Gastroesophageal sphincter (tissue), 4 donors: ENCODE measurements around the gene GPR142. TPM values are rescaled to one million over a fixed set of nuclear protein-coding genes. Genes with fewer than 3 reads are reported as not detected.

Experiments
- ATAC-seq: fragments of 150-250 bp; one replicate; pipeline ENCODE4 v1.9.1; 2016; ENCODE audit warnings: mild to moderate bottlenecking, moderate library complexity
- H3K27ac ChIP-seq, 4 donors: fragments of 200-600 bp; sonication (generic) in 3 of 4; 1 replicate in 3 of 4; 2 replicates in 1 of 4; pipeline ENCODE4 v1.5.1; 2016 to 2019
- H3K27me3 ChIP-seq: fragments of 200-600 bp; sonication (generic); one replicate; pipeline ENCODE4 v1.5.1; 2019
- H3K36me3 ChIP-seq, 2 donors: fragments of 200-600 bp; sonication (generic); one replicate each; pipeline ENCODE4 v1.5.1; 2019; ENCODE audit warnings: control low read depth in 1 of 2
- H3K4me1 ChIP-seq, 3 donors: fragments of 200-600 bp; sonication (generic); 1 replicate in 2 of 3; 2 replicates in 1 of 3; pipeline ENCODE4 v1.5.1; 2016 to 2019; ENCODE audit warnings: control low read depth in 2 of 3
- H3K4me3 ChIP-seq, 2 donors: fragments of 200-600 bp; sonication (generic); one replicate each; pipeline ENCODE4 v1.5.1; 2019; ENCODE audit warnings: mild to moderate bottlenecking in 1 of 2, moderate library complexity in 1 of 2
- H3K9me3 ChIP-seq, 3 donors: fragments of 200-600 bp; sonication (generic); one replicate each; pipeline ENCODE4 v1.5.1; 2017 to 2019; ENCODE audit warnings: control low read depth in 2 of 3
- EP300 ChIP-seq: sonication (generic); formaldehyde crosslinking; IDR thresholded peaks from one replicate; pipeline ENCODE4 v1.6.1; 2017; ENCODE audit warnings: antibody characterized with exemption, mild to moderate bottlenecking
- POLR2A ChIP-seq, 2 donors: fragments of 450-650 bp; IDR thresholded peaks; one replicate each; pipeline ENCODE4 v1.6.1; 2017; ENCODE audit warnings: antibody characterized with exemption in 2 of 2, mild to moderate bottlenecking in 2 of 2, moderate library complexity in 1 of 2
- POLR2AphosphoS5 ChIP-seq: sonication (generic); formaldehyde crosslinking; IDR thresholded peaks from one replicate; pipeline ENCODE4 v1.6.1; 2017; ENCODE audit warnings: antibody characterized with exemption
- WGBS, 2 donors: methylation state at CpG; one replicate each; pipeline ENCODE4 v1.1.5; 2018; ENCODE audit warnings: low coverage in 1 of 2; 5-methylcytosine and 5-hydroxymethylcytosine counted together
- total RNA-seq, 4 donors: library from RNA; depleted of rRNA; stranded (reverse); fragments of >200 nt; gene quantifications; one replicate each; pipeline ENCODE4 v1.1.0, GENCODE V29; 2016
- TF ChIP-seq, protein P1 (sequence below), 4 experiments: fragments of 200-600 bp in 2 of 4; fragments of 450-650 bp in 2 of 4; sonication (generic) in 1 of 4; IDR thresholded peaks; one replicate each; pipeline ENCODE4 v1.5.1; 2017 to 2019; ENCODE audit warnings: antibody characterized with exemption in 4 of 4, mild to moderate bottlenecking in 2 of 4, moderate library complexity in 2 of 4

Gene GPR142
- total RNA-seq, 4 donors from 2014 or later = 1.1 TPM; not detected in 3

DNA sequence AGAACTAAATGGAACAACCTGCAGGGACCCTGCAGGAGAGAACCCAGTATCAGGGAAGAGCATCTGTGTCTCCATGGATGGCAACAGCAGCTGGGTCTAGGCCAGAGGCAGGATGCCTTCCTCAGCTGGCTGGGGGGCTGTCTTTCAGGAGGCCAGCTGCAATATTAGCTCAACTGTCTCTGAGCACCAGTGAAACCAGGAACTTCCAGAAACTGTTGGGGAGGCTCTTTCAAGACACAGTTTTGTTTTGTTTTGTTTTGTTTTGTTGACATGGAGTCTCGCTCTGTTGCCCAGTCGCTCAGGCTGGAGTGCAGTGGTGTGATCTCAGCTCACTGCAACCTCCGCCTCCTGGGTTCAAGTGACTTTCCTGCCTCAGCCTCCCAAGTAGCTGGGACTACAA is 7.6 kb downstream of the GPR142 start:
- H3K4me1 ChIP-seq = peaks cover 3 to 24% (median 5%) of the 10 kb centered on the region in 3 donors
- WGBS, 2 donors = 79% methylated on average over 3 of the region's 3 CpGs; no CpG with 5 or more reads in 1 of the 2 donors
- peaks cover 9% of the 10 kb centered on the region for H3K27me3 ChIP-seq
- TF ChIP-seq POLR2A (IDR thresholded peaks at IDR 0.05) = no peak
- TF ChIP-seq, protein P1, sequence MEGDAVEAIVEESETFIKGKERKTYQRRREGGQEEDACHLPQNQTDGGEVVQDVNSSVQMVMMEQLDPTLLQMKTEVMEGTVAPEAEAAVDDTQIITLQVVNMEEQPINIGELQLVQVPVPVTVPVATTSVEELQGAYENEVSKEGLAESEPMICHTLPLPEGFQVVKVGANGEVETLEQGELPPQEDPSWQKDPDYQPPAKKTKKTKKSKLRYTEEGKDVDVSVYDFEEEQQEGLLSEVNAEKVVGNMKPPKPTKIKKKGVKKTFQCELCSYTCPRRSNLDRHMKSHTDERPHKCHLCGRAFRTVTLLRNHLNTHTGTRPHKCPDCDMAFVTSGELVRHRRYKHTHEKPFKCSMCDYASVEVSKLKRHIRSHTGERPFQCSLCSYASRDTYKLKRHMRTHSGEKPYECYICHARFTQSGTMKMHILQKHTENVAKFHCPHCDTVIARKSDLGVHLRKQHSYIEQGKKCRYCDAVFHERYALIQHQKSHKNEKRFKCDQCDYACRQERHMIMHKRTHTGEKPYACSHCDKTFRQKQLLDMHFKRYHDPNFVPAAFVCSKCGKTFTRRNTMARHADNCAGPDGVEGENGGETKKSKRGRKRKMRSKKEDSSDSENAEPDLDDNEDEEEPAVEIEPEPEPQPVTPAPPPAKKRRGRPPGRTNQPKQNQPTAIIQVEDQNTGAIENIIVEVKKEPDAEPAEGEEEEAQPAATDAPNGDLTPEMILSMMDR (IDR thresholded peaks at IDR 0.05) = no peak
- H3K27ac ChIP-seq = no peak overlapping the region
- H3K4me3 ChIP-seq = no peak overlapping the region
- H3K9me3 ChIP-seq = no peaks in the 10 kb centered on the region
- H3K36me3 ChIP-seq = no peaks in the 10 kb centered on the region
- ATAC-seq = no peak

DNA sequence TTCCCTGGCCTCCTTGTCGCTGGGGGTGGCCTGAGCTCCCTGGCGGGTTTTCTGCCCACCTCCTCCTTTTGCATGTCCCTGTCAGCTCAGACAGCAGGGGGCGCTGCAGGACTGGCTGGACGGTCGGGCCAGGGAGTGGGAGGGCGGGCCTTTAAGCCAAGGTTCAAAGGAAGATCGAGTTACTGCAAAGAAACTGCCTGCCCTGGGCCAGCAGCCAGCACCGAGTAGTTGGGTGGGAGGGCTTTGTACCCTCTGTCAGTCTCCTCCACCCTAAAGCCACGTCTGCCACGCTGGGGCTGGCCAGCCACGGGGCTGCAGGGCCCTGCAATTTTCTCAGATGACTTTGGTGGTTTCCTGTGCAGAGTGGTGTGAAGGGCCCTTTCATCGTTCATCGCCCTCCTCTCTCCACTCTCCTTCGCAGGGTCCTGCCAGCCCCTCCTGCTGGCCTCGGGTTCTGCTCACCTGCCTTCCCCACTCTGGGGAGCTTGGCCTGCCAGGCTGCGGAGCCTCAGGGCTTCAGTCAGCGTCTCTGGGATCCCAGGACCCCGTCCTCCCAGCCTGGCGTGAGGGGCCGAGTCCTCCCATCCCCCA is 12.3 kb downstream of the GPR142 start:
- 0% methylated on average over 2 of the region's 20 CpGs; no CpG with 5 or more reads in 1 of the 2 donors for WGBS, 2 donors
- Histone ChIP-seq H3K4me1 (peaks cover 4 to 19% (median 11%) of the 10 kb centered on the region in 3 donors), H3K36me3 (no peaks in the 10 kb centered on the region), H3K9me3 (no peaks in the 10 kb centered on the region), H3K4me3 (peak overlapping the region in 1 of 2 donors; percentile 34), H3K27ac (peak overlapping the region in 3 of 4 donors; percentile 33 to 68 (median 57)), H3K27me3 (no peaks in the 10 kb centered on the region)
- ATAC-seq = peak; percentile 82
- TF ChIP-seq, protein P1 (IDR thresholded peaks at IDR 0.05) = peak in 3 of 4 experiments; percentile 98 to 99 (median 99)
- TF ChIP-seq POLR2A (IDR thresholded peaks at IDR 0.05) (no peak), POLR2AphosphoS5 (peak; percentile 8)

DNA sequence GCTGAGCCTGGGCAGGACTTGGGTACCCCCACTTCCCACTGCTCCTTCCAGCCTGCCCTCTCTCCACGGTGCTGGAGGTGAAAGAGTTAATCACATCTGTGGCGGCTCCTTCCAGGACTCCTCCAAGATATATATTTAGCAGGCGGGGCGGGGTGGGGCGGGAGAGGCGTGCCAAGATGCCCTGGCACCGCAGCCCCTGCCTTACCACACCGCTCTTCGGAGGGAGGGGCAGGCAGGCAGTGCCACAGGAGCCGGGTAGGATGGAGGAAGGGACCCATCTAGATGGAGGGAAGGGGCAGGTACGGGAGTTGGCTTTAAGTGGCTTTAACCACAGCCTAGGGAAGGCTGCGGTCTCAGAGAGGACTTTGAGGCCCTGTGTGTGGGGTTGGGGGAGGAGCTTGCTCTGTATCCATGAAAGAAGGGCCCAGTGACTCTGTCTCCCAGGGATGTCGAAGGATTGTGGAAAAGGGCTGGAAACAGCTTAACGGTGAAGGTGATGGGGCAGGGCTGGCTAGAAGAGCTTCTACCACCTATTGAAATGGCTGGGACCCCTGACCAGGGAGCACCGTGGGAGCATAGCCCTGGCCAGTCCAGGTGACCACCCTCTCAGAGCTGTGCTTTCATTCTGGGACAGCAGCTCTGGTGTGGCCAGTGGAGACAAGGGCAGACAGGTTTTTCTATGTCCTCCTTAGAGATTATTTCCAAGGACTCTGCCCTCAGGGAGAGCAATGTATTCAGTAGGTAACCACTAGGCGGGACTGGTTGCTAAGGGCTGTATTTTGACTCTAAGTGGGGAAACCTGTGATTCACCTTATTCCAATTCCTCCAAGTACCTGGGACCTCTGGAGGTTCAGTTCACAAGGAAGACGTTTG is 13.0 kb downstream of the GPR142 start:
- Histone ChIP-seq H3K27me3 (no peaks in the 10 kb centered on the region), H3K4me3 (peak overlapping the region in 1 of 2 donors; percentile 34)
- WGBS, 2 donors = 59 to 63% methylated on average over 2 to 6 of the region's 17 CpGs

DNA sequence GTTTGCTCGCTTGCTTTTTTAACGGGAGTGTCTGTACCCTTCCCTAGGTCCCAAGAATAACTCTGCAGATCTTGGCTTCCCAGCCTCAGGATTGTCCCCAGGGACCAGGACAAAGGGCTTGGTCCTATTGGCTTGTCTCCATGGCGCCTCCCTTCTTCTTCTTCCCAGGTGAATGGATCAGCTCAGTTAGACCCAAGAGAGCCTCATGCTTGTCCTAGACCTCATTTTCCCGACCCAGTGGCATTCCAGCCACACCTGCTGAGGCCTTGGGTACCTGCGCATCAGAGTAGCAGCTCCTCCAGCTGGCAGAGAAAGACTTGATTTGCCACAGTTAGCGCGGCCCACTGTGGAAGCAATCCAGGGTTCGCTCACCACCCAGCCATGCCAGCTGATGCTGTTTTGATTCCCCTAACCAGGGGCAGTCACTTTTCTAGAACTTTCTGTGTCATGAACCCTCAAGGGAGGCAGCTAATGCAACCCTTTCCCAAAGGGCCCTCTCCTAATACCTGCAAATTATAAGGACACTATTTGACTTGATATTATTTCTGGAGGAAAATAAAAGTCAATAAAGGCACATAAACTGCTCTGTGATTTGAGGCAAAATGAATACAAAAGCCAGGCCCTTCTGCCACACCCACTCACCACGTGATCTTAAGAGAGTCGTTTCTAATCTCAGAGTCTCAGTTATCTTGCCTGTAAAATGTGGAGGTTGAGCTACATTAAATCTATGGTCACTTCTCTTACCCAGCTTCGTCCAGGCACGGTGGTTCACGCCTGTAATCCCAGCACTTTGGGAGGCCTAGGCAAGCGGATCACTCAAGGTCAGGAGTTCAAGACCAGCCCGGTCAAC is 13.9 kb downstream of the GPR142 start:
- H3K9me3 ChIP-seq = no peaks in the 10 kb centered on the region
- ATAC-seq = no peak
- H3K4me3 ChIP-seq = no peak overlapping the region
- peak overlapping the region in 1 of 4 donors; percentile 54 for H3K27ac ChIP-seq
- H3K27me3 ChIP-seq = no peaks in the 10 kb centered on the region
- H3K4me1 ChIP-seq = peaks cover 4 to 18% (median 11%) of the 10 kb centered on the region in 3 donors
- WGBS, 2 donors = 75 to 100% methylated on average over 8 to 10 of the region's 15 CpGs
- TF ChIP-seq EP300 (no peak), POLR2AphosphoS5 (no peak), POLR2A (IDR thresholded peaks at IDR 0.05) (no peak)
- TF ChIP-seq, protein P1 (IDR thresholded peaks at IDR 0.05) = no peak
- H3K36me3 ChIP-seq = no peaks in the 10 kb centered on the region

More for the DNA sequence above, 13.0 kb downstream of the GPR142 start:
- TF ChIP-seq EP300 (no peak), POLR2A (IDR thresholded peaks at IDR 0.05) (no peak), POLR2AphosphoS5 (no peak)
- TF ChIP-seq, protein P1 (IDR thresholded peaks at IDR 0.05) = no peak
- peak; percentile 80 for ATAC-seq
- Histone ChIP-seq H3K9me3 (no peaks in the 10 kb centered on the region), H3K4me1 (peaks cover 4 to 18% (median 11%) of the 10 kb centered on the region in 3 donors), H3K27ac (peak overlapping the region in 3 of 4 donors; percentile 33 to 68 (median 57)), H3K36me3 (no peaks in the 10 kb centered on the region)
